Measurements from ENCODE around the gene CMAS. TPM values are rescaled to one million over a fixed set of nuclear protein-coding genes. Genes with fewer than 3 reads are reported as not detected.

The CMAS gene
- total and polyA plus RNA-seq, 12 donors: 33.8 to 162 (median 79.9) TPM

DNA sequence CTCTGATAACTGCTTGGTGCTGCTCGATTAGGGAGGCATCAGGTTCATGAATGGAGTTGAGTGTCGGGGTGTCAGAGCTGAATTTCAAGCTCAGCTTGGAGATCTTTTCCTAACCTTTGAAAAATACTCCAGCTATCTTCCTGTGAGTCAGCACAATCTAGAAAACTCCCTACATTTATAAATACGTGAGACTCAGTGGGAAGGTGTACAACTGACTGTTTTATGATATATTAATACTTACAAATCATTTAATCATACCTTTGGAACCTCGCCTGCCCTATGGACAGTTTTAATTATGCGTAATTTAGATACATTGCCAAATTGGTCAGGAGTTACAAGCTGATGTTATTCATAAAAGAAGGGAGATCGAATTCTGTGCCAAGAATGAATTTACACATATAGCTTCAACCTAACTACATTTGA is 961 bp downstream of the CMAS start:
- H3K9me3 ChIP-seq (replicated peaks in 1 of 3): no peaks in the 10 kb centered on the region
- 4 to 17% (median 11%) methylated on average over 6 of the region's 6 CpGs for WGBS, 4 donors

DNA sequence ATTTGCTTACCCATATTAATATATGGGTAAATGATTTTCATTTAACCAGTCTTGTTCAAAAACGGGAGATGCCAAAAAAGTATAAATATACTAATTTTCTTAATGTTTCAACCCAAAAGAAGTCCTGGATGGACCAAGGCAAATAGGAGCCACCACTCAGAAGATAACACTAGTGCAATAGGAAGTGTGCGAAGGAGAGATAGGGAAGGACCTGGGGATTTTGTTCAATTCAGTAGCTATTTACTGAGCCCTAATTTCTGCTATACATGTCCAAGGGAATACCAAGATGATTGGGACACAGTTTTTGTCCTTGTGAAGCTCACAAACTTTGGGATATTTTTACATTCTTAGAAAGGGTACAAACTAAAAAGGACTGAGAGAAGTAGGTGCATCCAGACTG is 1.5 kb downstream of the CMAS start:
- Histone ChIP-seq H3K9me3 (replicated peaks in 1 of 3) (no peaks in the 10 kb centered on the region), H3K4me3 (peak overlapping the region in 1 of 4 donors; percentile 88), H3K27ac (peak overlapping the region in 1 of 5 donors; percentile 93), H3K27me3 (no peaks in the 10 kb centered on the region), H3K36me3 (replicated peaks in 1 of 2) (no peaks in the 10 kb centered on the region), H3K4me1 (replicated peaks in 1 of 2) (peaks cover 16 to 32% of the 10 kb centered on the region in 2 donors)
- intact Hi-C loops (cut with DNase I): no loop called here
- DNase-seq: no peak
- 58 to 65% (median 62%) methylated on average over 2 of the region's 2 CpGs for WGBS, 4 donors
- no peak for TF ChIP-seq POLR2A (IDR thresholded peaks at IDR 0.05)
- TF ChIP-seq, protein P1, sequence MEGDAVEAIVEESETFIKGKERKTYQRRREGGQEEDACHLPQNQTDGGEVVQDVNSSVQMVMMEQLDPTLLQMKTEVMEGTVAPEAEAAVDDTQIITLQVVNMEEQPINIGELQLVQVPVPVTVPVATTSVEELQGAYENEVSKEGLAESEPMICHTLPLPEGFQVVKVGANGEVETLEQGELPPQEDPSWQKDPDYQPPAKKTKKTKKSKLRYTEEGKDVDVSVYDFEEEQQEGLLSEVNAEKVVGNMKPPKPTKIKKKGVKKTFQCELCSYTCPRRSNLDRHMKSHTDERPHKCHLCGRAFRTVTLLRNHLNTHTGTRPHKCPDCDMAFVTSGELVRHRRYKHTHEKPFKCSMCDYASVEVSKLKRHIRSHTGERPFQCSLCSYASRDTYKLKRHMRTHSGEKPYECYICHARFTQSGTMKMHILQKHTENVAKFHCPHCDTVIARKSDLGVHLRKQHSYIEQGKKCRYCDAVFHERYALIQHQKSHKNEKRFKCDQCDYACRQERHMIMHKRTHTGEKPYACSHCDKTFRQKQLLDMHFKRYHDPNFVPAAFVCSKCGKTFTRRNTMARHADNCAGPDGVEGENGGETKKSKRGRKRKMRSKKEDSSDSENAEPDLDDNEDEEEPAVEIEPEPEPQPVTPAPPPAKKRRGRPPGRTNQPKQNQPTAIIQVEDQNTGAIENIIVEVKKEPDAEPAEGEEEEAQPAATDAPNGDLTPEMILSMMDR (IDR thresholded peaks at IDR 0.05): no peak

More for the DNA sequence above, 961 bp downstream of the CMAS start:
- Histone ChIP-seq H3K27ac (peak overlapping the region in 4 of 5 donors; percentile 76 to 93 (median 90)), H3K4me3 (peak overlapping the region in 3 of 4 donors; percentile 59 to 88 (median 87)), H3K4me1 (replicated peaks in 1 of 2) (peaks cover 16 to 37% of the 10 kb centered on the region in 2 donors), H3K36me3 (replicated peaks in 1 of 2) (no peaks in the 10 kb centered on the region), H3K27me3 (no peaks in the 10 kb centered on the region)
- peak in 1 of 2 donors; percentile 51 for TF ChIP-seq POLR2A (IDR thresholded peaks at IDR 0.05)
- TF ChIP-seq, protein P1 (IDR thresholded peaks at IDR 0.05): no peak
- intact Hi-C loops (cut with DNase I): no loop called here
- DNase-seq: no peak

DNA sequence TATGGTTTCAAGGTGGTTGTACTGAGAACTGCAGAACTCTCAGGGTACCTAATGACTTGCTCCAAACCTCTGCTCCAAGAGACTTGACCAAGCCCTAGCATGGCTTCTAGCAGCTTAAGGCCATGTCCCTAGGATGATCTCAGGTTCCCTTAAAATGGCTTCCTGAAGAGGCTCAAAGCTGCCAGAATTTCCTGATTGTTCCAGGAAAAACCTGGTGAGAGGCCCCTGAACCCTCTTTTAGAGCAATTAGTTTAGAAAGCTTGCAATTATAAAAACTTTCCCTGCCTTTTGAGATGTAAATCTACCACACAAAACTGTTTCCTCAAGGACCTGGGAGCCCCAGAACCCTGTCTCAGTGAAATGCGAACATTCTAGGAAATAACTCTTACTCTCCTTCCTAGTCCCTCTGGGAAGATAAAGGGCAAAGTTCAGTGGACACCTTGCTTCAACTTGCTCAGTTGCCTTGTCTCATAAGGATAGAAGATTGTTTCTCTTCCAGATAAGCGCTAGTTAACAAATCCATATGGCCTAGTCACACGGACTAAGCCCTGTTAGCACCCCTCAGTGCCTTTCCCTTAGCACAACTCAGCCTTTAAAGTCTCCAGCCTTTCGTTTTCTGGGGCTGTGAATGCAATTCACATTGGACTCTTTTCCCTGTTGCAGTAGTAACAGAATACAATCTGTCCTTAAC is 2.5 kb downstream of the CMAS start:
- H3K4me1 ChIP-seq (replicated peaks in 1 of 2): peaks cover 16 to 29% of the 10 kb centered on the region in 2 donors

DNA sequence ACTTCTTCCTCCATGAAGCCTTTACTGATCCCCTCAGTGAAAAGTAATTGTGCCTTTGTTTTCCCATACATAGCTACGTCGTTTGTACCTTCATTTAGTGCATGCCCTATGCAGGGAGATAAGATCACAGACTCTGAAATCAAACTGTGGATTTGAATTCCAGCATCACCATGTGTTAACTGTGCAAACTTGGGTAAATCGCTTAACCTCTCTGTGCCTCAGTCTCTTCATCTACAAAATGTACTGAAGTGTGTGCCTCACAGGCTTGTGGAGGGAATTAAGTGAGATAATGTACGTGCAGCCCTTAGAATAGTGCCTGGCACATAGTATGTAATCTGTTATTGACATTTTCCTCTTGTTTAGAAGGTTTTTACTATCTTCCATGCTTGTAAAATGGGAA is 4.1 kb downstream of the CMAS start:
- no peak for DNase-seq
- no peaks in the 10 kb centered on the region for H3K9me3 ChIP-seq (replicated peaks in 1 of 3)
- H3K36me3 ChIP-seq (replicated peaks in 1 of 2): no peaks in the 10 kb centered on the region
- no peak overlapping the region for H3K4me3 ChIP-seq
- peaks cover 16 to 29% of the 10 kb centered on the region in 2 donors for H3K4me1 ChIP-seq (replicated peaks in 1 of 2)
- no peak for TF ChIP-seq POLR2A (IDR thresholded peaks at IDR 0.05)
- TF ChIP-seq, protein P1 (IDR thresholded peaks at IDR 0.05): no peak
- intact Hi-C loops (cut with DNase I): no loop called here
- H3K27me3 ChIP-seq: no peaks in the 10 kb centered on the region
- no peak overlapping the region for H3K27ac ChIP-seq
- 93 to 98% (median 97%) methylated on average over 4 of the region's 4 CpGs for WGBS, 4 donors

More for the DNA sequence above, 2.5 kb downstream of the CMAS start:
- no peak for DNase-seq
- H3K36me3 ChIP-seq (replicated peaks in 1 of 2): no peaks in the 10 kb centered on the region
- no peak overlapping the region for H3K4me3 ChIP-seq
- intact Hi-C loops (cut with DNase I): no loop called here
- 69 to 84% (median 77%) methylated on average over 4 of the region's 4 CpGs for WGBS, 4 donors
- H3K27ac ChIP-seq: peak overlapping the region in 1 of 5 donors; percentile 93
- TF ChIP-seq, protein P1 (IDR thresholded peaks at IDR 0.05): no peak
- no peak for TF ChIP-seq POLR2A (IDR thresholded peaks at IDR 0.05)
- H3K9me3 ChIP-seq (replicated peaks in 1 of 3): no peaks in the 10 kb centered on the region
- no peaks in the 10 kb centered on the region for H3K27me3 ChIP-seq
